BE2C (cell line): ENCODE measurements around the gene TMEM120A.
A peak's percentile ranks its signal among the peaks of the same experiment; 100 is the strongest.

Source experiments
- DNase-seq: peaks from one replicate; pipeline ENCODE4 v3.0.0-alpha.2; 2020
- H3K27me3 ChIP-seq: fragments of 250-450 bp; sonication (Bioruptor Pico); 2 replicates; pipeline ENCODE4 v1.5.1; 2020; ENCODE audit warnings: mild to moderate bottlenecking
- H3K36me3 ChIP-seq: fragments of 250-450 bp; sonication (Bioruptor Pico); 2 replicates; pipeline ENCODE4 v1.5.1; 2020; ENCODE audit warnings: mild to moderate bottlenecking
- H3K4me1 ChIP-seq: fragments of 250-450 bp; sonication (Bioruptor Pico); 2 replicates; pipeline ENCODE4 v1.5.1; 2020
- H3K4me3 ChIP-seq: 2 replicates; pipeline ENCODE4 v1.5.1; 2011; ENCODE audit warnings: low read depth, low read length
- H3K9me3 ChIP-seq: fragments of 250-450 bp; sonication (Bioruptor Pico); 2 replicates; pipeline ENCODE4 v1.5.1; 2020
- TF ChIP-seq, protein P1 (sequence below): IDR thresholded peaks from 2 replicates; pipeline ENCODE4 v1.5.1; 2012; ENCODE audit warnings: mild to moderate bottlenecking, low read depth, low read length

The TMEM120A gene

DNA sequence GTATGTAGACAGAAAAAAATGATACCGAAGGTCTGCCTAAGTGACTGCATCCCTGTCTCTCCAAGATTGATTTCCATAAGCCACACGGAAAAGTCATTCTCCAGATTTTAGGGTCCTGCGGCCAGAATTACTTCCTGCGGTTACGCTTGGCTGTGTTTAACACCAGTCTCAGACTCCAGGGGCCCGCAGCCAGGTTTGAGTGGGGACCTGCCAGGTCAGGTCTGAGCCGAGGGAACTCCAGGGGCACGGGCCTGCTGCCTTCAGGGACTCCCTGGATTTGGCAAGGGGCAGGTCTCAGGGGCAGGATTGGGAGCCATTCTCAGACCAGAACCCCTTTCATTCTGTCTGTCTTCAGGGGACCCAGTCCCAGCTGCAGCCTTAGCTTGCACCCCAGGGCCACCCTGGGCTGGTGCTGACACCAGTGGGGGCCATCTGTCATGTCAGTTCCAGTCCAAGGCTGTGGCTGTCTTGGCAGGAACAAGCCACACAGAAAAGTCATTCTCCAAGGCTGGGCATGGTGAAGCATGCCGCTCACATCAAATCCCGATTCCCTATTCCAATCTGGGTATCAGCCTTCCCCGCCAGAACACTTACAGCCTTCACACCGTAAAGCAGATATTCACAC lies 39.0 kb downstream of the TMEM120A start:
- Histone ChIP-seq H3K36me3 (peaks cover 7% of the 10 kb centered on the region; the same call in 1 of the 2 replicates), H3K9me3 (no peaks in the 10 kb centered on the region), H3K27me3 (no peaks in the 10 kb centered on the region), H3K4me3 (no peak overlapping the region), H3K4me1 (no peaks in the 10 kb centered on the region)
- no peak for DNase-seq
- TF ChIP-seq, protein P1, sequence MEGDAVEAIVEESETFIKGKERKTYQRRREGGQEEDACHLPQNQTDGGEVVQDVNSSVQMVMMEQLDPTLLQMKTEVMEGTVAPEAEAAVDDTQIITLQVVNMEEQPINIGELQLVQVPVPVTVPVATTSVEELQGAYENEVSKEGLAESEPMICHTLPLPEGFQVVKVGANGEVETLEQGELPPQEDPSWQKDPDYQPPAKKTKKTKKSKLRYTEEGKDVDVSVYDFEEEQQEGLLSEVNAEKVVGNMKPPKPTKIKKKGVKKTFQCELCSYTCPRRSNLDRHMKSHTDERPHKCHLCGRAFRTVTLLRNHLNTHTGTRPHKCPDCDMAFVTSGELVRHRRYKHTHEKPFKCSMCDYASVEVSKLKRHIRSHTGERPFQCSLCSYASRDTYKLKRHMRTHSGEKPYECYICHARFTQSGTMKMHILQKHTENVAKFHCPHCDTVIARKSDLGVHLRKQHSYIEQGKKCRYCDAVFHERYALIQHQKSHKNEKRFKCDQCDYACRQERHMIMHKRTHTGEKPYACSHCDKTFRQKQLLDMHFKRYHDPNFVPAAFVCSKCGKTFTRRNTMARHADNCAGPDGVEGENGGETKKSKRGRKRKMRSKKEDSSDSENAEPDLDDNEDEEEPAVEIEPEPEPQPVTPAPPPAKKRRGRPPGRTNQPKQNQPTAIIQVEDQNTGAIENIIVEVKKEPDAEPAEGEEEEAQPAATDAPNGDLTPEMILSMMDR, result no peak

DNA sequence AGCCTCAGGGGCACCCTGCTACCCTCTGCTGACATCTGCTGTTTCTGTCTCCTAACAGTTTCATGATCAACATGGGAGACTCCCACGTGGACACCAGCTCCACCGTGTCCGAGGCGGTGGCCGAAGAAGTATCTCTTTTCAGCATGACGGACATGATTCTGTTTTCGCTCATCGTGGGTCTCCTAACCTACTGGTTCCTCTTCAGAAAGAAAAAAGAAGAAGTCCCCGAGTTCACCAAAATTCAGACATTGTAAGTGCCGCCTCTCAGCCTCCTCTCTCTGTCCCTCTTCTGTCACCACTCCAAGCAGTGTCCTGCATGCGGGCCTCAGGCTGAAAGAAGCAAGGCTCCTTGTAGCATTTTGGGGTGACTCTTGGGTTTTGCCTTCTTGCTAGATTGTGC lies 40.5 kb downstream of the TMEM120A start:
- H3K9me3 ChIP-seq, result no peaks in the 10 kb centered on the region
- no peaks in the 10 kb centered on the region for H3K27me3 ChIP-seq
- peaks cover 7% of the 10 kb centered on the region; the same call in 1 of the 2 replicates for H3K36me3 ChIP-seq
- TF ChIP-seq, protein P1, result no peak
- no peaks in the 10 kb centered on the region for H3K4me1 ChIP-seq
- DNase-seq, result no peak
- H3K4me3 ChIP-seq, result no peak overlapping the region

DNA sequence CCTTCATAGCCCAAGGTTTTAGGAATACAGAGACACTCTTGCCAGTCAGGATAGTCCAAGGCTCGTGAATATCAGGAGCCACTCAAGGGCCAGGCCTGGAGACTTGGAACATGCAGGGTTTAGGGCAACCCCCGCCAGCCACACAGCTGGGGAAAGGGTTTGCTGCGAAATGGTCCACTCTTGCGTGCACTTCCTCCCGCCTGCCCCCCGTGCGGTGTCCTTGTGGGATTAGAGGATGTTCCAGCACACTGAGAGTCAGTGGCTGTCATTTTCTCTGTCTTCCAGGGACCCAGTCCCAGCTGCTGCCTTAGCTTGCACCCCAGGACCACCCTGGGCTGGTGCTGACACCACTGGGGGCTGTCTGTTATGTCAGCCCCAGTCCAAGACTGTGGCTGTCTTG lies 41.0 kb downstream of the TMEM120A start:
- no peaks in the 10 kb centered on the region for H3K4me1 ChIP-seq
- H3K9me3 ChIP-seq, result no peaks in the 10 kb centered on the region
- H3K36me3 ChIP-seq, result peaks cover 3% of the 10 kb centered on the region; the same call in 1 of the 2 replicates
- H3K27me3 ChIP-seq, result no peaks in the 10 kb centered on the region
- DNase-seq, result no peak
- TF ChIP-seq, protein P1, result no peak
- H3K4me3 ChIP-seq, result no peak overlapping the region

DNA sequence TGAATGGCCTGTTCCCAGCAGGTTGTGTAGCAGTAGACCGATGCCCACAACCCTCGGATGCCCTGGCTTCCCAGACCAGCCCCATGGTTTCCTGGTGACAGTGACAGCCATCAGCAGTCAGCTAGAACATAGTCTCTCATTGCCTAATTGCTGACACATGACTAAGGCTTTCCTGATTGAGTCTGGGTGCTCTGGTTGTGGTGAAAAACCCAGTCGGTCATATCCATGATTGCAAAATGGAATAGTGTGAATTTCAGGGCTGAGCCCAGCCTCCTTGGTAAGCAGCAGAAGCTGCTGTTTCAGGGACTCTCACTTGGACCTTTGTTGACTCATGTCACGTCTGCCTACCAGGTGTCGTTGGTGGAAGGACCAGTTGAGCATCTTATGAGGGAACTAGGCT lies 42.9 kb downstream of the TMEM120A start:
- Histone ChIP-seq H3K4me1 (no peaks in the 10 kb centered on the region), H3K36me3 (no peaks in the 10 kb centered on the region), H3K27me3 (no peaks in the 10 kb centered on the region), H3K9me3 (no peaks in the 10 kb centered on the region), H3K4me3 (no peak overlapping the region)
- TF ChIP-seq, protein P1, result no peak
- no peak for DNase-seq

DNA sequence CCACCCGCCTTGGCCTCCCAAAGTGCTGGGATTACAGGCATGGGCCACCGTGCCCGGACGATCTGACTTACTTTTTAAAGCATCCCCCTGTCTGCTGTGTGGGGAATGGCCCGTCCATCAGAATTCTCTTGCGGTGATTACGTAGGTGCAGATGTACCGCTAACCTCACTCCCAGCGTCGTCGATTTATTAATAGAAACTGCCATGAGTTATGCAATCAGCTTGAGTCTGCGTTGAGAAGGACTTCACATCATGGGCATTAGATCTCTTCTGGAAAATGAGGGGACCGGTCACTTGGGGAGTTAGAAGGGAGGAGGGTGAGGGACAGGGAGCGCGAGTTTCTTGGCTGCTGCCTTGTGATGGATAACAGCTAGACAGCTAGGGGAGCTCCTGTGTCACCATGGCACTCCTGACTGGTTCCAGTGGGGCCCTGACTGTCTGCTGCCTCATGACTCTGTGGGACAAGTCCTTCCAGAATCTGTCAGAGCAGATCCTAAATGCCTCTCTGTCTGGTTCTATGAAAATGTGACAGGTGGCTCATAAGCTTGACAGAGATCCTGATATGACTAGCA lies 44.2 kb downstream of the TMEM120A start:
- Histone ChIP-seq H3K36me3 (no peaks in the 10 kb centered on the region), H3K9me3 (no peaks in the 10 kb centered on the region), H3K4me1 (no peaks in the 10 kb centered on the region; the same call in 1 of the 2 replicates), H3K27me3 (no peaks in the 10 kb centered on the region), H3K4me3 (no peak overlapping the region)
- no peak for DNase-seq
- TF ChIP-seq, protein P1, result 0 out of 2 replicates have a peak, but pooled peaks have one; percentile 10

DNA sequence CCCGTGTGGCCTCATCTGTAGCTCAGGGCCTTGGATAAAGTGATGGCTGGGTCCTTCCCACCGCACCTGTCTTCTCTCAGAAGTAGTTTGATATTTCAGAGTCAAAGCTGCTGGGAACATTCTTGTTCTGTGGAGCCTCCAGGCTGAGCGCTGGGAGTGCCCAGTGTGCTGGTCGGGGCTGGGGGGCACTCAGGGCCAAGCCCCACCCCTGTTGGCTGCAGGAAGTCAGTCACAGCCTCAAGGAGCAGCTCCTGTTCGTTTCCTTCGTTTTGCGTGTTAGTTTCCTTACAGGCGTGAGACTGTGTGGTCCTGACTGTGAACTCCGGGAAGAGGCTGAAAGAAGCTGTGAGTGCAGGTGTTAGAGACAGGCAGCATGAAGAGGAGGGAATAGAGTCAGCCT lies 46.2 kb downstream of the TMEM120A start:
- Histone ChIP-seq H3K4me3 (no peak overlapping the region), H3K36me3 (no peaks in the 10 kb centered on the region), H3K4me1 (no peaks in the 10 kb centered on the region; the same call in 1 of the 2 replicates), H3K9me3 (no peaks in the 10 kb centered on the region), H3K27me3 (no peaks in the 10 kb centered on the region)
- DNase-seq, result no peak
- TF ChIP-seq, protein P1, result no peak
